Ishikawa (cell line): ENCODE measurements around the gene WNT6.

Experiments used
- CEBPB ChIP-seq: IDR thresholded peaks from 2 replicates; pipeline ENCODE4 v1.6.1; 2012
- EGR1 ChIP-seq: IDR thresholded peaks from 2 replicates; pipeline ENCODE4 v1.6.1; 2012
- EP300 ChIP-seq: IDR thresholded peaks from 2 replicates; pipeline ENCODE4 v1.6.1; 2012; ENCODE audit warnings: borderline replicate concordance
- FOXM1 ChIP-seq: IDR thresholded peaks from 2 replicates; pipeline ENCODE4 v1.6.1; 2012; ENCODE audit warnings: low read depth, borderline replicate concordance
- RAD21 ChIP-seq: IDR thresholded peaks from 2 replicates; pipeline ENCODE4 v1.6.1; 2012; ENCODE audit warnings: low read depth
- REST ChIP-seq: IDR thresholded peaks from 2 replicates; pipeline ENCODE4 v1.6.1; 2012; ENCODE audit warnings: low read depth, mild to moderate bottlenecking
- TAF1 ChIP-seq: IDR thresholded peaks from 2 replicates; pipeline ENCODE4 v1.6.1; 2012; ENCODE audit warnings: low read depth, mild to moderate bottlenecking
- TEAD4 ChIP-seq: IDR thresholded peaks from 2 replicates; pipeline ENCODE4 v1.6.1; 2012
- USF1 ChIP-seq: IDR thresholded peaks from 2 replicates; pipeline ENCODE4 v1.6.1; 2012
- YY1 ChIP-seq: IDR thresholded peaks from 2 replicates; pipeline ENCODE4 v1.6.1; 2012; ENCODE audit warnings: low read depth
- ZBTB7A ChIP-seq: IDR thresholded peaks from 2 replicates; pipeline ENCODE4 v1.6.1; 2012; ENCODE audit warnings: low read depth
- TF ChIP-seq, protein P1 (sequence below): IDR thresholded peaks from 2 replicates; pipeline ENCODE4 v1.6.1; 2012

GRCh38 chr2:218865396-218865795 lies 5.8 kb downstream of the WNT6 start:
- TF ChIP-seq EGR1 (no peak), TAF1 (no peak), USF1 (no peak), REST (no peak), FOXM1 (no peak), TEAD4 (no peak), CEBPB (no peak), RAD21 (no peak), EP300 (no peak), YY1 (no peak), ZBTB7A (no peak)
- TF ChIP-seq, protein P1, sequence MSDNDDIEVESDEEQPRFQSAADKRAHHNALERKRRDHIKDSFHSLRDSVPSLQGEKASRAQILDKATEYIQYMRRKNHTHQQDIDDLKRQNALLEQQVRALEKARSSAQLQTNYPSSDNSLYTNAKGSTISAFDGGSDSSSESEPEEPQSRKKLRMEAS: no peak
